RWPE2 (cell line): ENCODE measurements around the gene JUN.
A peak's percentile ranks its signal among the peaks of the same experiment; 100 is the strongest.

Experiments used
- ATAC-seq: fragments of 200-7000 bp; cut with Tn5 transposase; 3 replicates; pipeline ENCODE4 v1.9.1; 2021; ENCODE audit warnings: low read depth
- DNase-seq: peaks from one replicate; pipeline ENCODE4 v3.0.0-alpha.2; 2020; ENCODE audit warnings: low spot score
- H3K27ac ChIP-seq: fragments of 450-650 bp; 2 replicates; pipeline ENCODE4 v1.5.1; 2017; ENCODE audit warnings: mild to moderate bottlenecking; ENCODE audit not compliant: poor library complexity, severe bottlenecking
- H3K27me3 ChIP-seq: fragments of 250-450 bp; sonication (Bioruptor Pico); 2 replicates; pipeline ENCODE4 v1.5.1; 2021; ENCODE audit warnings: mild to moderate bottlenecking, moderate library complexity; ENCODE audit not compliant: insufficient read depth, poor library complexity, severe bottlenecking
- H3K36me3 ChIP-seq: fragments of 250-450 bp; sonication (Bioruptor Pico); 2 replicates; pipeline ENCODE4 v1.5.1; 2020; ENCODE audit warnings: low read depth, mild to moderate bottlenecking, moderate library complexity
- H3K4me1 ChIP-seq: fragments of 250-450 bp; sonication (Bioruptor Pico); 2 replicates; pipeline ENCODE4 v1.5.1; 2021; ENCODE audit warnings: mild to moderate bottlenecking, moderate library complexity; ENCODE audit not compliant: insufficient read depth, poor library complexity, severe bottlenecking
- H3K4me3 ChIP-seq: fragments of 250-450 bp; sonication (Bioruptor Pico); 2 replicates; pipeline ENCODE4 v1.5.1; 2021; ENCODE audit warnings: mild to moderate bottlenecking, moderate library complexity; ENCODE audit not compliant: severe bottlenecking
- H3K9me3 ChIP-seq: fragments of 250-450 bp; sonication (Bioruptor Pico); 2 replicates; pipeline ENCODE4 v1.5.1; 2021; ENCODE audit warnings: mild to moderate bottlenecking, moderate library complexity; ENCODE audit not compliant: severe bottlenecking
- CTCF ChIP-seq: fragments of 450-650 bp; IDR thresholded peaks from one replicate; pipeline ENCODE4 v1.5.1; 2017; ENCODE audit warnings: mild to moderate bottlenecking, moderate library complexity; ENCODE audit not compliant: poor library complexity, severe bottlenecking

The JUN gene

GRCh38 chr1:58816747-58817221 lies 32.9 kb upstream of the JUN start:
- no peaks in the 10 kb centered on the region for H3K27me3 ChIP-seq
- peaks cover 68% of the 10 kb centered on the region for H3K4me1 ChIP-seq
- DNase-seq (no peak), ATAC-seq (no peak)
- TF ChIP-seq CTCF, result no peak
- H3K9me3 ChIP-seq, result no peaks in the 10 kb centered on the region
- H3K36me3 ChIP-seq, result no peaks in the 10 kb centered on the region
- H3K4me3 ChIP-seq, result peak overlapping the region; percentile 24
- peak overlapping the region; percentile 98 for H3K27ac ChIP-seq

- Histone ChIP-seq H3K4me3 (peak overlapping the region; percentile 24), H3K27ac (peak overlapping the region; percentile 98), H3K27me3 (no peaks in the 10 kb centered on the region), H3K4me1 (peaks cover 74% of the 10 kb centered on the region), H3K36me3 (no peaks in the 10 kb centered on the region), H3K9me3 (no peaks in the 10 kb centered on the region)
- peak; percentile 34 for TF ChIP-seq CTCF
- peak; percentile 87 for DNase-seq
- peak; percentile 54 for ATAC-seq
Observed at GRCh38 chr1:58816072-58816746, 32.4 kb upstream of the JUN start.

GRCh38 chr1:58815686-58816071 lies 31.8 kb upstream of the JUN start:
- Histone ChIP-seq H3K36me3 (no peaks in the 10 kb centered on the region), H3K9me3 (no peaks in the 10 kb centered on the region), H3K4me1 (peaks cover 77% of the 10 kb centered on the region), H3K27ac (peak overlapping the region; percentile 98), H3K4me3 (peak overlapping the region; percentile 24), H3K27me3 (no peaks in the 10 kb centered on the region)
- no peak for ATAC-seq
- TF ChIP-seq CTCF, result no peak
- DNase-seq, result no peak

- peak overlapping the region; percentile 98 for H3K27ac ChIP-seq
- H3K4me1 ChIP-seq, result peaks cover 77% of the 10 kb centered on the region
- H3K27me3 ChIP-seq, result no peaks in the 10 kb centered on the region
- H3K9me3 ChIP-seq, result no peaks in the 10 kb centered on the region
- TF ChIP-seq CTCF, result no peak
- ATAC-seq (peak; percentile 58), DNase-seq (peak; percentile 91)
- H3K4me3 ChIP-seq, result peak overlapping the region; percentile 24
- no peaks in the 10 kb centered on the region for H3K36me3 ChIP-seq
Observed at GRCh38 chr1:58815069-58815685, 31.3 kb upstream of the JUN start.
